MCF 10A (cell line): ENCODE results near the gene CAMSAP2. TPM values are rescaled to one million over a fixed set of nuclear protein-coding genes. Genes with fewer than 3 reads are reported as not detected.

Experiments used
- BruUV-seq: library from RNA; stranded (reverse); fragments of 400-500 nt; replicated peaks from 2 replicates; lab custom pipeline; 2021; lab: Mats Ljungman, UMichigan
- CTCF ChIA-PET: fragments of 300-600 bp; sonication (Branson Sonifier 250); formaldehyde crosslinking; extraction: SDS; loops from one replicate; lab custom pipeline; 2021; ENCODE audit warnings: antibody characterized with exemption, inconsistent platforms; lab: Yijun Ruan, JAX
- POLR2A ChIA-PET: fragments of 300-600, 350-650 bp; sonication (Branson Sonifier 250); formaldehyde crosslinking; extraction: SDS; loops from one replicate; lab custom pipeline; 2020; ENCODE audit warnings: antibody characterized with exemption, inconsistent platforms; lab: Yijun Ruan, JAX
- DNase-seq: peaks from one replicate; pipeline ENCODE4 v3.0.0-alpha.2; 2018; ENCODE audit not compliant: unreplicated experiment
- H3K27ac Mint-ChIP-seq: one replicate; pipeline ENCODE4 v1.8.0; 2022; ENCODE audit warnings: mild to moderate bottlenecking, low read depth, mixed read lengths; ENCODE audit not compliant: unreplicated experiment
- H3K27me3 Mint-ChIP-seq: one replicate; pipeline ENCODE4 v1.8.0; 2022; ENCODE audit warnings: mixed read lengths; ENCODE audit not compliant: insufficient read depth, unreplicated experiment
- H3K36me3 Mint-ChIP-seq: one replicate; pipeline ENCODE4 v1.8.0; 2022; ENCODE audit warnings: mild to moderate bottlenecking, moderate library complexity, mixed read lengths; ENCODE audit not compliant: insufficient read depth, unreplicated experiment
- H3K4me1 Mint-ChIP-seq: one replicate; pipeline ENCODE4 v1.8.0; 2022; ENCODE audit warnings: mixed read lengths; ENCODE audit not compliant: insufficient read depth, unreplicated experiment
- H3K4me3 Mint-ChIP-seq: one replicate; pipeline ENCODE4 v1.8.0; 2022; ENCODE audit warnings: mild to moderate bottlenecking, moderate library complexity, mixed read lengths; ENCODE audit not compliant: unreplicated experiment
- H3K9me3 Mint-ChIP-seq: one replicate; pipeline ENCODE4 v1.8.0; 2022; ENCODE audit warnings: mixed read lengths; ENCODE audit not compliant: unreplicated experiment
- intact Hi-C: fragments of 100-400 bp; cut with micrococcal nuclease; formaldehyde crosslinking; loops from 2 replicates; pipeline ENCODE4 v1.14.1; 2022
- total RNA-seq: library from RNA; stranded (reverse); gene quantifications from 2 replicates; pipeline ENCODE4 v1.2.3, GENCODE V29; 2022
- TF ChIP-seq, protein P1 (sequence below): fragments of 200-600 bp; IDR thresholded peaks from one replicate; pipeline ENCODE4 v1.8.0; 2022; ENCODE audit warnings: antibody characterized with exemption, mild to moderate bottlenecking; ENCODE audit not compliant: unreplicated experiment

CAMSAP2 gene
- total RNA-seq, 1 experiment from 2014 or later = 209 TPM

DNA sequence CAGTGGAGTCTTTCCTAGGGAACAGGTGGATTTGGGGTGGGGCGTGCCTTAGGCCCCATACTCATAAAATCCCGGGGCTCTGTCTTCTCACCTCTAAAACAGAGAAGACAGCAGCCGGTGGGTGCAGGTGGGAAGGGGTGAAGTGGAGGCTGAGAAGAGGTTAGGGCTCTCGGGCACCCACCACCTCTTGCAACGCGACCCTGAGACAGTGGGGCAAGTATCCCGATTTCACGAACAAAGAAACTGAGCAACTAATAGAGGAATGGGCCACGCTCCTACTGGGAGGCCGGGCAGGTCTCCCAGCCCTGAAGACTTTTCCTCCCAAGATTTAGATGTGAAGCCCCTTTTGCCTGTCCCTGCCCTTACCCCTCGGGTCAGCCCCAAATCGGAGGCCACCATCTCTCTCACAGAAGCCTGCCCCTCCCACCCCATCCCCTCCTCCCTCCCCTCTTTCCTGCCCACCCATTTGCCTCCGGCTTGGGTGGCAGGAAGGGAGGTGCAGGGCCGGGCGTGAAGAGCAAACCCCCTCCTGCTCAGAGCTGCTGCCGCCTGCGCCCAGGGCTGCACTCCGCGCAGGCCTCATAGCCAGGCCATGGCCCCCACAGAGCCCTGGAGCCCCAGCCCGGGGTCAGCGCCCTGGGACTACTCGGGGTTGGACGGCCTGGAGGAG lies 133.9 kb downstream of the CAMSAP2 start, which contains the start of gene GPR25:
GPR25 (plus strand) TSS at position 536 of the 670 bp plus-strand sequence; CDS start at position 593, 57 bp downstream.
- H3K36me3 Mint-ChIP-seq = peaks cover 1% of the 10 kb centered on the region
- no peak within 1 kb of the TSS for H3K4me3 Mint-ChIP-seq
- CTCF ChIA-PET = no interaction called here
- no peak for DNase-seq
- POLR2A ChIA-PET = interaction anchor here (0.8 to 1.6 kb wide), 2 partner anchors 10 to 18 kb away, joined by 3 to 5 read pairs; no protein-coding TSS in a partner anchor
- BruUV-seq = no TSS peak
- no peak within 1 kb of the TSS for H3K27ac Mint-ChIP-seq
- peaks cover 27% of the 10 kb centered on the region for H3K27me3 Mint-ChIP-seq
- intact Hi-C loops = no loop called here
- TF ChIP-seq, protein P1, sequence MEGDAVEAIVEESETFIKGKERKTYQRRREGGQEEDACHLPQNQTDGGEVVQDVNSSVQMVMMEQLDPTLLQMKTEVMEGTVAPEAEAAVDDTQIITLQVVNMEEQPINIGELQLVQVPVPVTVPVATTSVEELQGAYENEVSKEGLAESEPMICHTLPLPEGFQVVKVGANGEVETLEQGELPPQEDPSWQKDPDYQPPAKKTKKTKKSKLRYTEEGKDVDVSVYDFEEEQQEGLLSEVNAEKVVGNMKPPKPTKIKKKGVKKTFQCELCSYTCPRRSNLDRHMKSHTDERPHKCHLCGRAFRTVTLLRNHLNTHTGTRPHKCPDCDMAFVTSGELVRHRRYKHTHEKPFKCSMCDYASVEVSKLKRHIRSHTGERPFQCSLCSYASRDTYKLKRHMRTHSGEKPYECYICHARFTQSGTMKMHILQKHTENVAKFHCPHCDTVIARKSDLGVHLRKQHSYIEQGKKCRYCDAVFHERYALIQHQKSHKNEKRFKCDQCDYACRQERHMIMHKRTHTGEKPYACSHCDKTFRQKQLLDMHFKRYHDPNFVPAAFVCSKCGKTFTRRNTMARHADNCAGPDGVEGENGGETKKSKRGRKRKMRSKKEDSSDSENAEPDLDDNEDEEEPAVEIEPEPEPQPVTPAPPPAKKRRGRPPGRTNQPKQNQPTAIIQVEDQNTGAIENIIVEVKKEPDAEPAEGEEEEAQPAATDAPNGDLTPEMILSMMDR = no peak
- H3K4me1 Mint-ChIP-seq = no peaks in the 10 kb centered on the region
- H3K9me3 Mint-ChIP-seq = no peaks in the 10 kb centered on the region

DNA sequence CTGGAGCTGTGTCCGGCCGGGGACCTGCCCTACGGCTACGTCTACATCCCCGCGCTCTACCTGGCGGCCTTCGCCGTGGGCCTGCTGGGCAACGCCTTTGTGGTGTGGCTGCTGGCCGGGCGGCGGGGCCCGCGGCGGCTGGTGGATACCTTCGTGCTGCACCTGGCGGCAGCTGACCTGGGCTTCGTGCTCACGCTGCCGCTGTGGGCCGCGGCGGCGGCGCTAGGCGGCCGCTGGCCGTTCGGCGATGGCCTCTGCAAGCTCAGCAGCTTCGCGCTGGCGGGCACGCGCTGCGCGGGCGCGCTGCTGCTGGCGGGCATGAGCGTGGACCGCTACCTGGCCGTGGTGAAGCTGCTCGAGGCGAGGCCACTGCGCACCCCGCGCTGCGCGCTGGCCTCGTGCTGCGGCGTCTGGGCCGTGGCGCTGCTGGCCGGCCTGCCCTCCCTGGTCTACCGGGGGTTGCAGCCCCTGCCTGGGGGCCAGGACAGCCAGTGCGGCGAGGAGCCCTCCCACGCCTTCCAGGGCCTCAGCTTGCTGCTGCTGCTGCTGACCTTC lies 134.5 kb downstream of the CAMSAP2 start:
- intact Hi-C loops = no loop called here
- peaks cover 27% of the 10 kb centered on the region for H3K27me3 Mint-ChIP-seq
- no peak overlapping the region for H3K4me3 Mint-ChIP-seq
- no peak for DNase-seq
- H3K4me1 Mint-ChIP-seq = no peaks in the 10 kb centered on the region
- POLR2A ChIA-PET = no interaction called here
- no peak overlapping the region for H3K27ac Mint-ChIP-seq
- no TSS peak for BruUV-seq
- H3K9me3 Mint-ChIP-seq = no peaks in the 10 kb centered on the region
- TF ChIP-seq, protein P1 = no peak
- CTCF ChIA-PET = interaction anchor here (0.5 kb wide), 1 partner anchor 23 kb away, joined by 5 read pairs; no protein-coding TSS in a partner anchor
- H3K36me3 Mint-ChIP-seq = no peaks in the 10 kb centered on the region

- no peaks in the 10 kb centered on the region for H3K9me3 Mint-ChIP-seq
- H3K27me3 Mint-ChIP-seq = peaks cover 27% of the 10 kb centered on the region
- H3K36me3 Mint-ChIP-seq = no peaks in the 10 kb centered on the region
- BruUV-seq = no TSS peak
- DNase-seq = no peak
- ChIA-PET CTCF (interaction anchor here (0.5 to 0.7 kb wide), 3 partner anchors 24 to 1398 kb away, joined by 3 to 5 read pairs (median 4); no protein-coding TSS in a partner anchor), POLR2A (no interaction called here)
- no peak overlapping the region for H3K4me3 Mint-ChIP-seq
- intact Hi-C loops = no loop called here
- H3K27ac Mint-ChIP-seq = no peak overlapping the region
- H3K4me1 Mint-ChIP-seq = no peaks in the 10 kb centered on the region
- TF ChIP-seq, protein P1 = no peak
Observed at GRCh38 chr1:200873671-200874397, 135.1 kb downstream of the CAMSAP2 start.

DNA sequence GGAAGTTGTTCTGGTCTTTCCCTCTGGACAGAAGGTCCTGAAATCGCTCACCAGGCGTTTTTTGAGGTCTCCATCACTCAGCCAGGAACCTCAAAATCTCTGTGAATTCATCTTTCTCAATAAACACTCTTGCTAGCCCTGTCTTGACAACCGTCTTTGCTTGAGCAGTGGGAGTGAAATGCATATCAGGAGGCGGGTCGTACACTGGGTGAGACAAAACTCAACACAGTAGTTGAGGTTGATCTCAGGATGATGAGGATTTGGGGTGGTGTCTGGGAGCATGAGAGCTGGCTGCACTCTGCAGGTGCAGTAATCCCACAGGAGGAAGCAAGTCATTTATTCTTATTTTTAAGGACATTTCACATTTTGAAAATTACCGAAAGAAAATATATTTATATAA lies 136.0 kb downstream of the CAMSAP2 start:
- ChIA-PET CTCF (no interaction called here), POLR2A (no interaction called here)
- no peak overlapping the region for H3K27ac Mint-ChIP-seq
- TF ChIP-seq, protein P1 = no peak
- intact Hi-C loops = no loop called here
- no peak for DNase-seq
- H3K4me1 Mint-ChIP-seq = no peaks in the 10 kb centered on the region
- no peak overlapping the region for H3K4me3 Mint-ChIP-seq
- peaks cover 27% of the 10 kb centered on the region for H3K27me3 Mint-ChIP-seq
- BruUV-seq = no TSS peak
- no peaks in the 10 kb centered on the region for H3K36me3 Mint-ChIP-seq
- H3K9me3 Mint-ChIP-seq = no peaks in the 10 kb centered on the region
